HFFc6 (cell line): Measurements from ENCODE around the gene RAB40C. TPM values are rescaled to one million over a fixed set of nuclear protein-coding genes. Genes with fewer than 3 reads are reported as not detected.

Source experiments
- DNase-seq: peaks from one replicate; pipeline ENCODE4 v3.0.0-alpha.2; 2018
- H3K27ac Mint-ChIP-seq: 2 replicates; pipeline ENCODE4 v1.8.0; 2020; ENCODE audit warnings: mild to moderate bottlenecking, mixed read lengths
- H3K27me3 Mint-ChIP-seq: 2 replicates; pipeline ENCODE4 v1.8.0; 2021; ENCODE audit warnings: mild to moderate bottlenecking, moderate library complexity, mixed read lengths; ENCODE audit not compliant: insufficient read depth
- H3K36me3 Mint-ChIP-seq: 2 replicates; pipeline ENCODE4 v1.8.0; 2021; ENCODE audit warnings: low read depth, mixed read lengths
- H3K4me1 Mint-ChIP-seq: 2 replicates; pipeline ENCODE4 v1.8.0; 2020; ENCODE audit warnings: low read depth, mixed read lengths
- H3K4me3 Mint-ChIP-seq: 2 replicates; pipeline ENCODE4 v1.8.0; 2020; ENCODE audit warnings: mild to moderate bottlenecking, moderate library complexity, mixed read lengths
- H3K9me3 Mint-ChIP-seq: 2 replicates; pipeline ENCODE4 v1.8.0; 2020; ENCODE audit warnings: mild to moderate bottlenecking, mixed read lengths
- CTCF ChIP-seq: fragments of 200-600 bp; sonication (generic); IDR thresholded peaks from 2 replicates; pipeline ENCODE4 v1.5.0; 2021; ENCODE audit warnings: antibody characterized with exemption, mild to moderate bottlenecking
- total RNA-seq, 6 experiments: library from RNA; stranded (reverse); fragmentation: NEBNext Ultra II Directional; extraction: Animal tissue kit (Norgen Biotek cat#: 25700); gene quantifications; 2 replicates in 1 of 6; 3 replicates in 5 of 6; pipeline ENCODE4 v1.2.3, GENCODE V29; 2021

Gene RAB40C
- total RNA-seq, 6 experiments from 2014 or later, result 11.3 to 14.8 (median 12.2) TPM

DNA sequence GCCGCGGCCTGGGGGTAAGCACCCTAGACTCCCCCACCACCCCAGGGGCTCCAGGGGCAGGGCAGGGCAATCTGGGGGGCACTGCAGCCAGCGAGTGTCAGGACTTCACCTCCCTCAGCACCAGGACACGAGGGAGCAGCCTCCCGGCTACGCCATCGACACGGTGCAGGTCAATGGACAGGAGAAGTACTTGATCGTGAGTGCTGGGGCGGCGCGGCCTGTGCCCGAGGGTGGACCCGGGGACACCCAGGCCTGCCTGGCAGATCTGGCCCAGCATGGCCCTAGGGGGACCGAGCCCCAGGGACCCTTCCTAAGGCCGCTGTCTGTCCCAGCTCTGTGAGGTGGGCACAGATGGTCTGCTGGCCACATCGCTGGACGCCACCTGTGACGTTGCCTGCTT lies 82.5 kb downstream of the RAB40C start:
- no peak overlapping the region for H3K4me3 Mint-ChIP-seq
- no peaks in the 10 kb centered on the region for H3K36me3 Mint-ChIP-seq
- no peaks in the 10 kb centered on the region for H3K9me3 Mint-ChIP-seq
- no peak for DNase-seq
- H3K4me1 Mint-ChIP-seq, result no peaks in the 10 kb centered on the region
- no peak for TF ChIP-seq CTCF
- H3K27ac Mint-ChIP-seq, result no peak overlapping the region
- peaks cover 3% of the 10 kb centered on the region for H3K27me3 Mint-ChIP-seq

DNA sequence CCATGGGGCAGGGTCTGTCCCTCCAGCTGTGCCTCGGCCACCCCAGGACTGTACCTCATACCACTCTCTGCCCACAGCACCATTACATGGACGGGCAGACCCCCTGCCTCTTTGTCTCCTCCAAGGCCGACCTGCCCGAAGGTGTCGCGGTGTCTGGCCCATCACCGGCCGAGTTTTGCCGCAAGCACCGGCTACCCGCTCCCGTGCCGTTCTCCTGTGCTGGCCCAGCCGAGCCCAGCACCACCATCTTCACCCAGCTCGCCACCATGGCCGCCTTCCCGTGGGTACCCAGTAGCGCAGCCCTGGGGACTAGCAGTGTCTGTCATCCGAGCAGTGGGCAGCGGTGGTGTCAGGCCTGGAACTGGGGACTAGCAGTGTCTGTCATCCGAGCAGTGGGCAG lies 83.0 kb downstream of the RAB40C start:
- no peak overlapping the region for H3K4me3 Mint-ChIP-seq
- no peaks in the 10 kb centered on the region for H3K4me1 Mint-ChIP-seq
- peaks cover 3% of the 10 kb centered on the region for H3K27me3 Mint-ChIP-seq
- DNase-seq, result no peak
- TF ChIP-seq CTCF, result no peak
- no peak overlapping the region for H3K27ac Mint-ChIP-seq
- no peaks in the 10 kb centered on the region for H3K9me3 Mint-ChIP-seq
- H3K36me3 Mint-ChIP-seq, result no peaks in the 10 kb centered on the region

DNA sequence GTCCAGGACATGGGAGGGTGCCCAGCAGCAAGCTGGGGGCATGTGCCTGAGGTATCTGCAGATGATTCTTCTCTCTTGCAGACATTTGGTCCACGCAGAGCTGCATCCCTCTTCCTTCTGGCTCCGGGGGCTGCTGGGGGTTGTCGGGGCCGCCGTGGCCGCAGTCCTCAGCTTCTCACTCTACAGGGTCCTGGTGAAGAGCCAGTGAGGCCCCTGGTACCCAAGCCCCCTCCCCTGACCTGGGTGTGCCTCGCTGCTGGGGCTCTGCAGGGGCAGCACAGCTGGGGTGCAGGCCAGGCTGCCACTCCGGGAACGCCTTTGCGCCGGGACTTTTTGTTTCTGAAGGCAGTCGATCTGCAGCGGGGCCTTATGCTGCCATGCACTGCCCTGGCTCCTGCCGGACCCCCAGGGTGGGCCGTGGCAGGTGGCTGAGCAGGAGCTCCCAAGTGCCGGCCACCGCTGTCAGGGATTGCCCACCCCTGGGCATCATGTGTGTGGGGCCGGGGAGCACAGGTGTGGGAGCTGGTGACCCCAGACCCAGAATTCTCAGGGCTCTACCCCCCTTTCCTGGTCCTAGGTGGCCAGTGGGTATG lies 83.6 kb downstream of the RAB40C start:
- Mint-ChIP-seq H3K4me1 (no peaks in the 10 kb centered on the region), H3K36me3 (no peaks in the 10 kb centered on the region), H3K9me3 (no peaks in the 10 kb centered on the region), H3K4me3 (no peak overlapping the region), H3K27ac (no peak overlapping the region), H3K27me3 (peaks cover 3% of the 10 kb centered on the region)
- no peak for DNase-seq
- no peak for TF ChIP-seq CTCF

- DNase-seq, result no peak
- Mint-ChIP-seq H3K27ac (no peak overlapping the region), H3K4me3 (no peak overlapping the region), H3K9me3 (no peaks in the 10 kb centered on the region), H3K27me3 (peaks cover 3% of the 10 kb centered on the region), H3K4me1 (no peaks in the 10 kb centered on the region), H3K36me3 (no peaks in the 10 kb centered on the region)
- no peak for TF ChIP-seq CTCF
These were observed 84.5 kb downstream of the RAB40C start for GRCh38 chr16:674214-674881.

DNA sequence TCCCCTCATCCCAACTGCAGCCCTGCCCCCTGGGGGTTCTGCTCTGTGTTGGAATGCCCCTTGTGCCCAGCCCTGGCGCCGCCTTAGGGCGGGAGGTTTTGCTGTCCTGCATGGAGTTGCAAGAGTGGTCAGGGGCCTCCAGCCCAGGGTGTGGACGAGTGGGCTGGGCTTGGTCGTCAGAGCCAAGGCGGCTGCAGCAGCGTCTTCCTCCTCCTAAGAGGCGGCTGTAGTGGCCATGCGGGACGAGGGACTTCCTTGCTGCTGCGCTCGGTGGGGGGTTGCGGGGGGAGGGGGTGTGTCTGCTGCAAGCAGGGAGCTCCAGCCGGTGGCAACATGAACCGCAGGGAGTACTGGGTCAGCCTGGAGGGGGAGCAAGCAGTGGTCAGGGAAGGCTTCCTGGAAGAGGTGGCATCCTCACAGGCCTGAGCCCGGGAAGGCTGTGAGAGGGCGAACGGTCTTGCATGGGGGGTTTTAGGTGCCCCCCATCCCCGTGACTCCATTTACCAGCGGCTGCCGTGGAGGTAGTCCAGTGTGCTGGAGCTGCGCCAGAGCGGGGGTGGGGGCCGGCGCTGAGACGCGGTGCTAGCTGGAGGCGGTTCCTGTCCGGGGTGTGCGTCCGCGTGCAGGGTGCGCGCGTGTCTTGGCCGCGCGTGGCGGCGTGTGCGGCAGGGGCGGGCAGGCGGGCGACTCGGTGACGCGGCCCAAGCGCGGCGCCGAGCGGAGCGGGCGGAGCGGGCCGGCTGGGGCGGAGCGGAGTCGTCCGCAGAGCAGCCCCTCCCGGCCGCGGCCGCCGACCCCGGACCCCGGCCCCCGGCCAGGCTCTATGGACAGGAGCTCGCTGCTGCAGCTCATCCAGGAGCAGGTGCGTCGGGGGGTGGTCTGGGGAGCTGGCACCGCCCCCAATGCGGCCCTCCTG lies 85.4 kb downstream of the RAB40C start, which contains the start of gene RHBDL1:
Gene RHBDL1 (plus strand): TSS at position 704 of the 916 bp plus-strand sequence. CDS start 120 bp downstream, at position 824.
- peaks cover 5% of the 10 kb centered on the region for H3K27me3 Mint-ChIP-seq
- H3K9me3 Mint-ChIP-seq, result no peaks in the 10 kb centered on the region
- H3K27ac Mint-ChIP-seq, result peak within 1 kb of the TSS; percentile 18; the same call in 1 of the 2 replicates
- TF ChIP-seq CTCF, result no peak
- no peaks in the 10 kb centered on the region for H3K4me1 Mint-ChIP-seq
- peak; percentile 24 for DNase-seq
- no peaks in the 10 kb centered on the region for H3K36me3 Mint-ChIP-seq
- no peak within 1 kb of the TSS for H3K4me3 Mint-ChIP-seq
